PC-9 (cell line): ENCODE data around the gene ZFR. TPM values are rescaled to one million over a fixed set of nuclear protein-coding genes. Genes with fewer than 3 reads are reported as not detected.
"Not testable (repeated sequence)": the region's sequence is repeated elsewhere in the genome, so short reads cannot be mapped to it uniquely, and the experiment has no call there.

Source experiments
- BruUV-seq: library from RNA; stranded (reverse); fragments of 400-500 nt; replicated peaks from 2 replicates; lab custom pipeline; 2021; lab: Mats Ljungman, UMichigan
- CTCF ChIA-PET: fragments of 300-600 bp; sonication (Branson Sonifier 250); formaldehyde crosslinking; loops from one replicate; lab custom pipeline; 2022; ENCODE audit warnings: antibody characterized with exemption; lab: Charles Lee
- POLR2A ChIA-PET: fragments of 300-600 bp; sonication (Branson Sonifier 250); formaldehyde crosslinking; loops from one replicate; lab custom pipeline; 2022; ENCODE audit warnings: antibody characterized with exemption; ENCODE audit not compliant: unreplicated experiment; lab: Charles Lee
- DNase-seq, 2 experiments: peaks; one replicate each; pipeline versions ENCODE4 v3.0.0 to v3.0.0-alpha.2; 2015 to 2022; ENCODE audit warnings: mixed read lengths in 1 of 2
- H2AFZ ChIP-seq: fragments of 200-600 bp; sonication (generic); 2 replicates; pipeline ENCODE4 v1.8.1; 2017; ENCODE audit warnings: antibody characterized with exemption
- H3F3A ChIP-seq: fragments of 200-600 bp; sonication (generic); 2 replicates; pipeline ENCODE4 v1.8.1; 2017; ENCODE audit warnings: antibody characterized with exemption, mild to moderate bottlenecking, low read depth; ENCODE audit not compliant: insufficient read depth
- H3K27ac ChIP-seq: fragments of 200-600 bp; sonication (generic); 2 replicates; pipeline ENCODE4 v1.6.1; 2016; ENCODE audit warnings: mixed run types
- H3K27me3 ChIP-seq: fragments of 200-600 bp; sonication (generic); 2 replicates; pipeline ENCODE4 v1.6.1; 2016; ENCODE audit warnings: low read depth, mixed run types; ENCODE audit not compliant: insufficient read depth
- H3K36me3 ChIP-seq: fragments of 200-600 bp; sonication (generic); 2 replicates; pipeline ENCODE4 v1.6.1; 2016; ENCODE audit warnings: low read depth, mixed run types
- H3K4me1 ChIP-seq: fragments of 200-600 bp; sonication (generic); replicated peaks from 2 replicates; pipeline ENCODE4 v1.6.1; 2016; ENCODE audit warnings: mixed run types; ENCODE audit not compliant: insufficient read depth
- H3K4me2 ChIP-seq: fragments of 200-600 bp; sonication (generic); 2 replicates; pipeline ENCODE4 v1.6.1; 2017; ENCODE audit warnings: mixed run types
- H3K4me3 ChIP-seq: fragments of 200-600 bp; sonication (generic); 2 replicates; pipeline ENCODE4 v1.6.1; 2016; ENCODE audit warnings: mixed run types
- H3K79me2 ChIP-seq: fragments of 200-600 bp; sonication (generic); 2 replicates; pipeline ENCODE4 v1.6.1; 2017; ENCODE audit warnings: low read depth, mixed run types
- H3K9me2 ChIP-seq: fragments of 200-600 bp; sonication (generic); 2 replicates; pipeline ENCODE4 v1.8.1; 2017; ENCODE audit warnings: mild to moderate bottlenecking; ENCODE audit not compliant: insufficient read depth
- H3K9me3 ChIP-seq: fragments of 200-600 bp; sonication (generic); 2 replicates; pipeline ENCODE4 v1.8.1; 2016; ENCODE audit warnings: low read depth; ENCODE audit not compliant: insufficient read depth
- H4K20me1 ChIP-seq: fragments of 200-600 bp; sonication (generic); 2 replicates; pipeline ENCODE4 v1.8.1; 2017; ENCODE audit not compliant: insufficient read depth
- CTCF ChIP-seq: fragments of 200-600 bp; sonication (generic); conservative IDR thresholded peaks from 2 replicates; pipeline ENCODE4 v1.6.1; 2017; ENCODE audit warnings: mixed run types, antibody characterized with exemption, mild to moderate bottlenecking, moderate library complexity
- EZH2 ChIP-seq: fragments of 200-600 bp; sonication (generic); IDR thresholded peaks from 2 replicates; pipeline ENCODE4 v1.8.0; 2017; ENCODE audit warnings: antibody characterized with exemption, low read depth
- intact Hi-C: fragments of 100-400 bp; cut with micrococcal nuclease; formaldehyde crosslinking; loops from one replicate; pipeline ENCODE4 v1.10.0; 2022; ENCODE audit not compliant: unreplicated experiment
- total RNA-seq: library from RNA; stranded (reverse); gene quantifications from 2 replicates; pipeline ENCODE4 v1.2.3, GENCODE V29; 2021

ZFR gene
- total RNA-seq, 1 experiment from 2014 or later = 69.2 TPM

GRCh38 chr5:32369032-32369431, 75.5 kb downstream of the ZFR start:
- H3K4me2 ChIP-seq = no peak overlapping the region
- no peaks in the 10 kb centered on the region for H3K79me2 ChIP-seq
- intact Hi-C loops = no loop called here
- H3K9me3 ChIP-seq = no peaks in the 10 kb centered on the region
- H3F3A ChIP-seq = peaks cover 7% of the 10 kb centered on the region
- H2AFZ ChIP-seq = no peak overlapping the region
- H3K4me3 ChIP-seq = no peak overlapping the region
- DNase-seq = no peak
- peaks cover 6% of the 10 kb centered on the region; the same call in 1 of the 2 replicates for H4K20me1 ChIP-seq
- H3K9me2 ChIP-seq = no peaks in the 10 kb centered on the region
- peaks cover 38% of the 10 kb centered on the region for H3K36me3 ChIP-seq
- no peaks in the 10 kb centered on the region for H3K27me3 ChIP-seq
- ChIA-PET CTCF (no interaction called here), POLR2A (no interaction called here)
- no TSS peak for BruUV-seq
- no peaks in the 10 kb centered on the region for H3K4me1 ChIP-seq
- no peak for TF ChIP-seq EZH2
- no peak for TF ChIP-seq CTCF
- no peak overlapping the region for H3K27ac ChIP-seq

- H3K9me3 ChIP-seq, H3K79me2 ChIP-seq, H3F3A ChIP-seq, H3K9me2 ChIP-seq, H3K4me2 ChIP-seq, BruUV-seq, H3K27ac ChIP-seq, H2AFZ ChIP-seq, CTCF ChIA-PET, H4K20me1 ChIP-seq, POLR2A ChIA-PET, H3K27me3 ChIP-seq, H3K4me3 ChIP-seq, intact Hi-C loops, DNase-seq, H3K4me1 ChIP-seq: not testable (repeated sequence)
- peaks cover 46% of the 10 kb centered on the region for H3K36me3 ChIP-seq
These were observed 77.3 kb downstream of the ZFR start for GRCh38 chr5:32367271-32367670.

GRCh38 chr5:32365623-32366022, 78.9 kb downstream of the ZFR start:
- Histone ChIP-seq H3K4me1 (no peaks in the 10 kb centered on the region), H3F3A (no peaks in the 10 kb centered on the region; the same call in none of the 2 replicates), H4K20me1 (0 out of 2 replicates have a peak, but pooled peaks cover 3% of the 10 kb centered on the region), H3K4me3 (no peak overlapping the region), H3K9me3 (no peaks in the 10 kb centered on the region), H3K4me2 (no peak overlapping the region), H3K79me2 (no peaks in the 10 kb centered on the region), H2AFZ (no peak overlapping the region), H3K36me3 (peaks cover 41% of the 10 kb centered on the region), H3K27me3 (no peaks in the 10 kb centered on the region), H3K27ac (no peak overlapping the region), H3K9me2 (no peaks in the 10 kb centered on the region)
- DNase-seq = no peak
- POLR2A ChIA-PET = interaction anchor here (0.6 kb wide), 1 partner anchor 16 kb away, joined by 9 read pairs; no protein-coding TSS in a partner anchor
- CTCF ChIA-PET = interaction anchor here (0.6 kb wide), 1 partner anchor 338 kb away, joined by 7 read pairs; no protein-coding TSS in a partner anchor
- intact Hi-C loops = no loop called here
- no peak for TF ChIP-seq EZH2
- no peak for TF ChIP-seq CTCF
- no TSS peak for BruUV-seq

- H3K36me3 ChIP-seq = peaks cover 42% of the 10 kb centered on the region
- CTCF ChIA-PET = no interaction called here
- POLR2A ChIA-PET = no interaction called here
- no peaks in the 10 kb centered on the region for H3K9me3 ChIP-seq
- no peaks in the 10 kb centered on the region; the same call in none of the 2 replicates for H3F3A ChIP-seq
- H2AFZ ChIP-seq = no peak overlapping the region
- no TSS peak for BruUV-seq
- no peak overlapping the region for H3K27ac ChIP-seq
- TF ChIP-seq EZH2 = no peak
- TF ChIP-seq CTCF = no peak
- 0 out of 2 replicates have a peak, but pooled peaks cover 3% of the 10 kb centered on the region for H4K20me1 ChIP-seq
- H3K9me2 ChIP-seq = no peaks in the 10 kb centered on the region
- no peak overlapping the region for H3K4me3 ChIP-seq
- H3K4me2 ChIP-seq = no peak overlapping the region
- H3K79me2 ChIP-seq = no peaks in the 10 kb centered on the region
- H3K4me1 ChIP-seq = no peaks in the 10 kb centered on the region
- DNase-seq = no peak
- intact Hi-C loops = no loop called here
- no peaks in the 10 kb centered on the region for H3K27me3 ChIP-seq
These were observed 81.5 kb downstream of the ZFR start for GRCh38 chr5:32363030-32363429.
